Mucosa of stomach (tissue), 1 donor: ENCODE data around the gene MAP1S.

ENCODE experiments used
- H3K27me3 ChIP-seq: one replicate; pipeline ENCODE4 v1.7.0; 2013; ENCODE audit warnings: mild to moderate bottlenecking, low read length; ENCODE audit not compliant: control insufficient read depth, insufficient read depth
- H3K36me3 ChIP-seq: one replicate; pipeline ENCODE4 v1.7.0; 2013; ENCODE audit warnings: low read length; ENCODE audit not compliant: control insufficient read depth, insufficient read depth
- H3K4me1 ChIP-seq: one replicate; pipeline ENCODE4 v1.7.0; 2013; ENCODE audit warnings: mild to moderate bottlenecking, low read length; ENCODE audit not compliant: control insufficient read depth, insufficient read depth
- H3K4me3 ChIP-seq: one replicate; pipeline ENCODE4 v1.7.0; 2013; ENCODE audit warnings: low read length
- H3K9ac ChIP-seq: one replicate; pipeline ENCODE4 v1.7.0; 2013; ENCODE audit warnings: mild to moderate bottlenecking, low read length, moderate library complexity
- H3K9me3 ChIP-seq: one replicate; pipeline ENCODE4 v1.7.0; 2013; ENCODE audit warnings: mild to moderate bottlenecking, low read length, moderate library complexity; ENCODE audit not compliant: control insufficient read depth
- donor health status: Pancreatic carcinoma.

The MAP1S gene

GRCh38 chr19:17683078-17683477, 36.2 kb upstream of the MAP1S start:
- peaks cover 10% of the 10 kb centered on the region for H3K4me1 ChIP-seq
- H3K4me3 ChIP-seq: no peak overlapping the region
- H3K27me3 ChIP-seq: peaks cover 41% of the 10 kb centered on the region
- no peaks in the 10 kb centered on the region for H3K9me3 ChIP-seq
- no peaks in the 10 kb centered on the region for H3K36me3 ChIP-seq
- no peak overlapping the region for H3K9ac ChIP-seq

- H3K9ac ChIP-seq: no peak overlapping the region
- H3K9me3 ChIP-seq: no peaks in the 10 kb centered on the region
- peaks cover 50% of the 10 kb centered on the region for H3K27me3 ChIP-seq
- H3K4me3 ChIP-seq: no peak overlapping the region
- peaks cover 10% of the 10 kb centered on the region for H3K4me1 ChIP-seq
- no peaks in the 10 kb centered on the region for H3K36me3 ChIP-seq
Observed at GRCh38 chr19:17684256-17684655, 35.0 kb upstream of the MAP1S start.

GRCh38 chr19:17685451-17686022, 33.7 kb upstream of the MAP1S start:
- no peak overlapping the region for H3K4me3 ChIP-seq
- H3K27me3 ChIP-seq: peaks cover 39% of the 10 kb centered on the region
- H3K9ac ChIP-seq: no peak overlapping the region
- peaks cover 4% of the 10 kb centered on the region for H3K4me1 ChIP-seq
- H3K9me3 ChIP-seq: no peaks in the 10 kb centered on the region
- no peaks in the 10 kb centered on the region for H3K36me3 ChIP-seq

GRCh38 chr19:17686023-17686521, 33.2 kb upstream of the MAP1S start:
- no peak overlapping the region for H3K9ac ChIP-seq
- no peaks in the 10 kb centered on the region for H3K36me3 ChIP-seq
- H3K4me1 ChIP-seq: peaks cover 4% of the 10 kb centered on the region
- no peaks in the 10 kb centered on the region for H3K9me3 ChIP-seq
- no peak overlapping the region for H3K4me3 ChIP-seq
- peaks cover 38% of the 10 kb centered on the region for H3K27me3 ChIP-seq

GRCh38 chr19:17686592-17687024, 32.7 kb upstream of the MAP1S start:
- no peaks in the 10 kb centered on the region for H3K9me3 ChIP-seq
- H3K36me3 ChIP-seq: no peaks in the 10 kb centered on the region
- peaks cover 4% of the 10 kb centered on the region for H3K4me1 ChIP-seq
- H3K4me3 ChIP-seq: no peak overlapping the region
- H3K9ac ChIP-seq: no peak overlapping the region
- H3K27me3 ChIP-seq: peaks cover 34% of the 10 kb centered on the region

- Histone ChIP-seq H3K9me3 (no peaks in the 10 kb centered on the region), H3K36me3 (no peaks in the 10 kb centered on the region), H3K27me3 (peaks cover 34% of the 10 kb centered on the region), H3K9ac (no peak overlapping the region), H3K4me1 (peaks cover 4% of the 10 kb centered on the region), H3K4me3 (no peak overlapping the region)
Observed at GRCh38 chr19:17687141-17687856, 32.0 kb upstream of the MAP1S start.

GRCh38 chr19:17687857-17688784, 31.2 kb upstream of the MAP1S start, which contains the start of gene UNC13A:
UNC13A (minus strand) TSS chr19:17688354; CDS start chr19:17688199, 155 bp downstream.
- Histone ChIP-seq H3K4me1 (peaks cover 4% of the 10 kb centered on the region), H3K27me3 (peaks cover 34% of the 10 kb centered on the region), H3K9ac (no peak within 1 kb of the TSS), H3K9me3 (no peaks in the 10 kb centered on the region), H3K36me3 (no peaks in the 10 kb centered on the region), H3K4me3 (no peak within 1 kb of the TSS)

GRCh38 chr19:17688853-17689595, 30.3 kb upstream of the MAP1S start:
- Histone ChIP-seq H3K27me3 (peaks cover 34% of the 10 kb centered on the region), H3K4me1 (peaks cover 4% of the 10 kb centered on the region), H3K9me3 (no peaks in the 10 kb centered on the region), H3K36me3 (no peaks in the 10 kb centered on the region), H3K4me3 (no peak overlapping the region), H3K9ac (no peak overlapping the region)

GRCh38 chr19:17692566-17692965, 26.7 kb upstream of the MAP1S start:
- Histone ChIP-seq H3K27me3 (peaks cover 13% of the 10 kb centered on the region), H3K36me3 (no peaks in the 10 kb centered on the region), H3K4me3 (no peak overlapping the region)

GRCh38 chr19:17695198-17695597, 24.1 kb upstream of the MAP1S start:
- H3K36me3 ChIP-seq: no peaks in the 10 kb centered on the region
- no peaks in the 10 kb centered on the region for H3K4me1 ChIP-seq
- no peaks in the 10 kb centered on the region for H3K27me3 ChIP-seq
- H3K9ac ChIP-seq: no peak overlapping the region
- no peaks in the 10 kb centered on the region for H3K9me3 ChIP-seq
- H3K4me3 ChIP-seq: no peak overlapping the region

More at GRCh38 chr19:17692566-17692965, 26.7 kb upstream of the MAP1S start:
- no peaks in the 10 kb centered on the region for H3K9me3 ChIP-seq
- no peaks in the 10 kb centered on the region for H3K4me1 ChIP-seq
- no peak overlapping the region for H3K9ac ChIP-seq

- no peaks in the 10 kb centered on the region for H3K4me1 ChIP-seq
- no peak overlapping the region for H3K9ac ChIP-seq
- peaks cover 8% of the 10 kb centered on the region for H3K27me3 ChIP-seq
- H3K9me3 ChIP-seq: no peaks in the 10 kb centered on the region
- no peak overlapping the region for H3K4me3 ChIP-seq
- H3K36me3 ChIP-seq: no peaks in the 10 kb centered on the region
Observed at GRCh38 chr19:17703824-17704463, 15.3 kb upstream of the MAP1S start.
